Ovary (tissue), 3 donors: ENCODE measurements around the gene OXGR1.

Experiments
- POLR2A ChIP-seq: fragments of 450-650 bp; IDR thresholded peaks from one replicate; pipeline ENCODE4 v1.6.1; 2017; ENCODE audit warnings: antibody characterized with exemption, mild to moderate bottlenecking, moderate library complexity
- TF ChIP-seq, protein P1 (sequence below), 3 donors: fragments of 450-650 bp in 2 of 3; fragments of 200-600 bp in 1 of 3; IDR thresholded peaks; one replicate each; pipeline versions ENCODE4 v1.5.1 to v1.8.0; 2016 to 2022; ENCODE audit warnings: antibody characterized with exemption in 3 of 3, mild to moderate bottlenecking in 1 of 3
- donor health status: DM: no; HTN: no; CAD: no.

DNA sequence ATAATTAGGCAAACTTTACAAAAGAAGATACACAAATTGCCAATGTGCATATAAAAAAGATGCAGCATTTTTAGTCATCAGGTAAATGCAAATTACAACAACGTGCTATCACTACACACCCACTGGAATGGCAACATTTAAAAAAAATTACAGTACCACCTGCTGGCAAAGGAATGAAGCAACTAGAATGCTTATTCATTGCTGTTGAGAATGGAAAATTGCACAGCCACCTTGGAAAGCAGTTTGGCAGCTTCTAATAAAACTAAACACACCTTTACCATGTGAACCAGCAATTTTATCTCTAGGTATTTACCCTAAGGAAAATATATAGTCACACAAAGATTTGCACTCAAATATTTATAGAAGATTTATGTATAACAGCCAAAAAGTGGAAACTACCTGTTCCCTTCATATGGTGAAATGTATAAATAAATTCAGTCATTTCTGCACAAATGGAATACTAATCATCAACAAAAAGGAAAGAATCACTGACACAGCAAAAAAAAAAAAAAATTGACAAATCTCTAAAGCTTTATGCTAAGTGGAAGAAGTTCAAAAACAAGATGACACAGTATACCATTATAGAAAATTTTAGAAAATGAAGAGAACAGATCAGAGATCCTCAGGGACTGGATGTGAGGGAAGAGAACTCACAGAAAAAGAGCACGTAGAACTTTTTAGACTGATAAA, 30.3 kb downstream of the OXGR1 start:
- TF ChIP-seq, protein P1, sequence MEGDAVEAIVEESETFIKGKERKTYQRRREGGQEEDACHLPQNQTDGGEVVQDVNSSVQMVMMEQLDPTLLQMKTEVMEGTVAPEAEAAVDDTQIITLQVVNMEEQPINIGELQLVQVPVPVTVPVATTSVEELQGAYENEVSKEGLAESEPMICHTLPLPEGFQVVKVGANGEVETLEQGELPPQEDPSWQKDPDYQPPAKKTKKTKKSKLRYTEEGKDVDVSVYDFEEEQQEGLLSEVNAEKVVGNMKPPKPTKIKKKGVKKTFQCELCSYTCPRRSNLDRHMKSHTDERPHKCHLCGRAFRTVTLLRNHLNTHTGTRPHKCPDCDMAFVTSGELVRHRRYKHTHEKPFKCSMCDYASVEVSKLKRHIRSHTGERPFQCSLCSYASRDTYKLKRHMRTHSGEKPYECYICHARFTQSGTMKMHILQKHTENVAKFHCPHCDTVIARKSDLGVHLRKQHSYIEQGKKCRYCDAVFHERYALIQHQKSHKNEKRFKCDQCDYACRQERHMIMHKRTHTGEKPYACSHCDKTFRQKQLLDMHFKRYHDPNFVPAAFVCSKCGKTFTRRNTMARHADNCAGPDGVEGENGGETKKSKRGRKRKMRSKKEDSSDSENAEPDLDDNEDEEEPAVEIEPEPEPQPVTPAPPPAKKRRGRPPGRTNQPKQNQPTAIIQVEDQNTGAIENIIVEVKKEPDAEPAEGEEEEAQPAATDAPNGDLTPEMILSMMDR (IDR thresholded peaks at IDR 0.05), result no peak
- TF ChIP-seq POLR2A, result no peak
